ENCODE results near the gene DHX15. TPM values are rescaled to one million over a fixed set of nuclear protein-coding genes. Genes with fewer than 3 reads are reported as not detected.

The DHX15 gene
- total and polyA plus RNA-seq, 9 of the 15 experiments (the other 6 are each of a cell fraction or from before 2014, with no cell fraction given), result 165 to 287 (median 208) TPM

DNA sequence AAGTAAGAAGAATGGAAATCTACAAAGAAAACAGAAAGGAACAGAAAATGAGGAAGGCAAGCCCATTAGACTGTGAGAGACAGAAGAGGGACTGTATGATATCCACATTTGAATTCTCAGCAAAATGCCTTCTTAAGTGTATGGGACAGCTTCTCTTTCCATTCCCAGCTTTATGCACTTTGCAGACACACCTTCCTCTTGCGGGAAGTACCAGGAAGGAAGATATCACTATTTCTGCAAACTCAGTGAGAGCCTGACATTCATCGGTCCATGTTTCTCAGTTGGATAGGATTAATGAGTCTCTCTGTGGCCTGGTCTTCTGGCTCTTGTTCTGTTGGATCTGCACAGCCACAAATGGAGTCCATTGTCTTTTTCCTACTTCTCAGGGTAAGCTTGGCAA lies 31.6 kb upstream of the DHX15 start:
- TF ChIP-seq STAG1 (CRISPR knock-in tag; IDR thresholded peaks at IDR 0.05; ENCODE audit: borderline replicate concordance), result no peak
- POLR2A ChIA-PET, result no interaction called here
- BruUV-seq (replicated peaks), result no TSS peak

DNA sequence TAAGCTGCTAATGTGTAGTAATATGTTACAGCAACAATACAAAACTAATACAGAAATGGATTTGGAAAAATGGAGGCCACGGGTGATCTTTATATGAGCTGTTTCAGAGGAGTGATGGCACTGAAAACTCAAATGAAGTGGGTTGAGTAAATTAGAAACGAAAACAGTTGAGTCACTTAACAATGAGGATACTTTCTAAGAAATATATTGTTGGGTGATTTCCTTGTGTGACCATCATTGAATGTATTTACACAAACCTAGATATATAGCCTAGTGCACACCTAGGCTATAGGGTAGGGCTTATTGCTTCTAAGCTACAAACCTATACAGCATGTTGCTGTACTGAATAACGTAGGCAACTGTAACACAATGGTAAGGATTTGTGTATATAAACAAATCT lies 30.5 kb upstream of the DHX15 start:
- ChIA-PET POLR2A (interaction anchor here (0.6 to 0.9 kb wide), 2 partner anchors 9 to 742 kb away, joined by 3 read pairs; no protein-coding TSS in a partner anchor), CTCF (ENCODE audit: low intra/inter-chr PET ratio) (no interaction called here)
- Histone ChIP-seq H3K36me3 (ENCODE audit: control insufficient read depth, insufficient read depth, low read length) (no peaks in the 10 kb centered on the region), H3K9me3 (replicated peaks; ENCODE audit: control insufficient read depth, insufficient read depth, low read depth, low read length) (no peaks in the 10 kb centered on the region), H3K4me3 (no peak overlapping the region), H3K79me2 (ENCODE audit: control insufficient read depth, insufficient read depth, low read length) (no peaks in the 10 kb centered on the region), H2AFZ (ENCODE audit: low read depth, low read length) (no peak overlapping the region), H3K9me1 (ENCODE audit: control insufficient read depth, insufficient read depth, low read length) (no peaks in the 10 kb centered on the region), H3K4me2 (ENCODE audit: insufficient read depth, low read length) (no peak overlapping the region), H3K9ac (ENCODE audit: insufficient read depth in 1 of 2, low read depth in 2 of 2, low read length in 2 of 2) (no peak overlapping the region), H3K27ac (ENCODE audit: extremely low read depth, low read depth, low read length) (no peak overlapping the region), H4K20me1 (replicated peaks; ENCODE audit: control insufficient read depth, insufficient read depth, low read length) (no peaks in the 10 kb centered on the region), H3K4me1 (replicated peaks in 1 of 2; ENCODE audit: control insufficient read depth in 2 of 2, insufficient read depth in 2 of 2, low read length in 2 of 2) (no peaks in the 10 kb centered on the region), H3K27me3 (ENCODE audit: control insufficient read depth in 2 of 2, insufficient read depth in 2 of 2, low read length in 2 of 2) (peaks cover 0 to 3% of the 10 kb centered on the region in 2 experiments; a peak in 4 of 5 replicates)
- no TSS peak for BruUV-seq (replicated peaks)
- in situ Hi-C loops (cut with MboI) (no loop called here), intact Hi-C loops (cut with micrococcal nuclease) (no loop called here)
- DNase-seq (ENCODE audit: extremely low read depth in 1 of 4, low spot score in 3 of 4) (no peak), ATAC-seq (no peak), FAIRE-seq (no peak)
- 0% methylated on average over 3 of the region's 3 CpGs for WGBS (ENCODE audit: insufficient coverage, low coverage, missing lambda C conversion rate)
- TF ChIP-seq, protein P1, sequence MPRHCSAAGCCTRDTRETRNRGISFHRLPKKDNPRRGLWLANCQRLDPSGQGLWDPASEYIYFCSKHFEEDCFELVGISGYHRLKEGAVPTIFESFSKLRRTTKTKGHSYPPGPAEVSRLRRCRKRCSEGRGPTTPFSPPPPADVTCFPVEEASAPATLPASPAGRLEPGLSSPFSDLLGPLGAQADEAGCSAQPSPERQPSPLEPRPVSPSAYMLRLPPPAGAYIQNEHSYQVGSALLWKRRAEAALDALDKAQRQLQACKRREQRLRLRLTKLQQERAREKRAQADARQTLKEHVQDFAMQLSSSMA (CRISPR knock-in tag; IDR thresholded peaks at IDR 0.05), result no peak
- TF ChIP-seq PURB (CRISPR knock-in tag; IDR thresholded peaks at IDR 0.05; ENCODE audit: low read depth), result no peak
- TF ChIP-seq RBM22 (IDR thresholded peaks at IDR 0.05; ENCODE audit: low read depth, low read length, poor library complexity, severe bottlenecking), result no peak
- no peak for TF ChIP-seq CEBPB (tag; IDR thresholded peaks at IDR 0.05)
- TF ChIP-seq CBFA2T2 (conservative IDR thresholded peaks at IDR 0.05), result no peak
- no peak for TF ChIP-seq ARHGAP35 (IDR thresholded peaks at IDR 0.05; ENCODE audit: partially characterized antibody)
- TF ChIP-seq KAT8 (IDR thresholded peaks at IDR 0.05; ENCODE audit: low read depth), result no peak
- TF ChIP-seq, protein P2, sequence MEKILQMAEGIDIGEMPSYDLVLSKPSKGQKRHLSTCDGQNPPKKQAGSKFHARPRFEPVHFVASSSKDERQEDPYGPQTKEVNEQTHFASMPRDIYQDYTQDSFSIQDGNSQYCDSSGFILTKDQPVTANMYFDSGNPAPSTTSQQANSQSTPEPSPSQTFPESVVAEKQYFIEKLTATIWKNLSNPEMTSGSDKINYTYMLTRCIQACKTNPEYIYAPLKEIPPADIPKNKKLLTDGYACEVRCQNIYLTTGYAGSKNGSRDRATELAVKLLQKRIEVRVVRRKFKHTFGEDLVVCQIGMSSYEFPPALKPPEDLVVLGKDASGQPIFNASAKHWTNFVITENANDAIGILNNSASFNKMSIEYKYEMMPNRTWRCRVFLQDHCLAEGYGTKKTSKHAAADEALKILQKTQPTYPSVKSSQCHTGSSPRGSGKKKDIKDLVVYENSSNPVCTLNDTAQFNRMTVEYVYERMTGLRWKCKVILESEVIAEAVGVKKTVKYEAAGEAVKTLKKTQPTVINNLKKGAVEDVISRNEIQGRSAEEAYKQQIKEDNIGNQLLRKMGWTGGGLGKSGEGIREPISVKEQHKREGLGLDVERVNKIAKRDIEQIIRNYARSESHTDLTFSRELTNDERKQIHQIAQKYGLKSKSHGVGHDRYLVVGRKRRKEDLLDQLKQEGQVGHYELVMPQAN (IDR thresholded peaks at IDR 0.05; ENCODE audit: borderline replicate concordance), result no peak
- TF ChIP-seq TRIM24 (IDR thresholded peaks at IDR 0.05), result no peak
- TF ChIP-seq XRCC3 (IDR thresholded peaks at IDR 0.05), result no peak
- TF ChIP-seq, protein P3, sequence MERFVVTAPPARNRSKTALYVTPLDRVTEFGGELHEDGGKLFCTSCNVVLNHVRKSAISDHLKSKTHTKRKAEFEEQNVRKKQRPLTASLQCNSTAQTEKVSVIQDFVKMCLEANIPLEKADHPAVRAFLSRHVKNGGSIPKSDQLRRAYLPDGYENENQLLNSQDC (CRISPR knock-in tag; IDR thresholded peaks at IDR 0.05), result no peak

More for the DNA sequence above, 31.6 kb upstream of the DHX15 start:
- intact Hi-C loops (cut with micrococcal nuclease), result no loop called here
- FAIRE-seq, result no peak
- 3% methylated on average over 2 of the region's 2 CpGs for WGBS (ENCODE audit: insufficient coverage, low coverage, missing lambda C conversion rate)
- Histone ChIP-seq H3K27ac (ENCODE audit: extremely low read depth, low read depth, low read length) (no peak overlapping the region), H3K9ac (ENCODE audit: insufficient read depth in 1 of 2, low read depth in 2 of 2, low read length in 2 of 2) (no peak overlapping the region), H3K4me2 (ENCODE audit: insufficient read depth, low read length) (no peak overlapping the region), H3K79me2 (ENCODE audit: control insufficient read depth, insufficient read depth, low read length) (no peaks in the 10 kb centered on the region), H3K36me3 (ENCODE audit: control insufficient read depth, insufficient read depth, low read length) (no peaks in the 10 kb centered on the region), H3K9me3 (replicated peaks; ENCODE audit: control insufficient read depth, insufficient read depth, low read depth, low read length) (no peaks in the 10 kb centered on the region), H3K4me1 (replicated peaks in 1 of 2; ENCODE audit: control insufficient read depth in 2 of 2, insufficient read depth in 2 of 2, low read length in 2 of 2) (no peaks in the 10 kb centered on the region), H4K20me1 (replicated peaks; ENCODE audit: control insufficient read depth, insufficient read depth, low read length) (no peaks in the 10 kb centered on the region), H3K27me3 (ENCODE audit: control insufficient read depth in 2 of 2, insufficient read depth in 2 of 2, low read length in 2 of 2) (peaks cover 0 to 3% of the 10 kb centered on the region in 2 experiments; a peak in 3 of 5 replicates), H3K4me3 (no peak overlapping the region), H3K9me1 (ENCODE audit: control insufficient read depth, insufficient read depth, low read length) (no peaks in the 10 kb centered on the region), H2AFZ (ENCODE audit: low read depth, low read length) (no peak overlapping the region)
- ATAC-seq, result no peak
- CTCF ChIA-PET (ENCODE audit: low intra/inter-chr PET ratio), result no interaction called here
- no peak for DNase-seq (ENCODE audit: extremely low read depth in 1 of 4, low spot score in 3 of 4)
- in situ Hi-C loops (cut with MboI), result no loop called here

Measured in K562 (cell line).